BJ (cell line): Measurements from ENCODE around the gene LIMA1. TPM values are rescaled to one million over a fixed set of nuclear protein-coding genes. Genes with fewer than 3 reads are reported as not detected.

ENCODE experiments used
- CTCF ChIA-PET: fragments of 350-600 bp; formaldehyde crosslinking; extraction: SDS; loops from one replicate; lab custom pipeline; 2021; ENCODE audit warnings: antibody characterized with exemption, inconsistent platforms; lab: Yijun Ruan, JAX
- POLR2A ChIA-PET: fragments of 300-600 bp; sonication (Branson Sonifier 250); formaldehyde crosslinking; extraction: SDS; loops from one replicate; lab custom pipeline; 2021; ENCODE audit warnings: antibody characterized with exemption; lab: Charles Lee
- DNase-seq: peaks from one replicate; pipeline ENCODE4 v3.0.0-alpha.2; 2011; ENCODE audit warnings: low read depth
- H3K27me3 ChIP-seq: 2 replicates; pipeline ENCODE4 v1.6.0; 2011; ENCODE audit warnings: low read length; ENCODE audit not compliant: control insufficient read depth, insufficient read depth
- H3K36me3 ChIP-seq: 2 replicates; pipeline ENCODE4 v1.5.1; 2011; ENCODE audit warnings: low read length; ENCODE audit not compliant: control insufficient read depth, insufficient read depth
- H3K4me3 ChIP-seq: 2 replicates; pipeline ENCODE4 v1.5.1; 2011; ENCODE audit warnings: low read depth, mild to moderate bottlenecking, control low read depth, low read length
- polyA plus RNA-seq: library from polyadenylated mRNA; depleted of rRNA; stranded (reverse); fragments of >200 nt; gene quantifications from 2 replicates; pipeline ENCODE4 v1.2.3, GENCODE V29; 2011
- TF ChIP-seq, protein P1 (sequence below): IDR thresholded peaks from 2 replicates; pipeline ENCODE4 v1.5.1; 2011; ENCODE audit warnings: low read depth, mild to moderate bottlenecking, control low read depth, inconsistent platforms, low read length, moderate library complexity; ENCODE audit not compliant: insufficient read depth

The LIMA1 gene
- polyA plus RNA-seq, 1 experiment = 368 TPM

DNA sequence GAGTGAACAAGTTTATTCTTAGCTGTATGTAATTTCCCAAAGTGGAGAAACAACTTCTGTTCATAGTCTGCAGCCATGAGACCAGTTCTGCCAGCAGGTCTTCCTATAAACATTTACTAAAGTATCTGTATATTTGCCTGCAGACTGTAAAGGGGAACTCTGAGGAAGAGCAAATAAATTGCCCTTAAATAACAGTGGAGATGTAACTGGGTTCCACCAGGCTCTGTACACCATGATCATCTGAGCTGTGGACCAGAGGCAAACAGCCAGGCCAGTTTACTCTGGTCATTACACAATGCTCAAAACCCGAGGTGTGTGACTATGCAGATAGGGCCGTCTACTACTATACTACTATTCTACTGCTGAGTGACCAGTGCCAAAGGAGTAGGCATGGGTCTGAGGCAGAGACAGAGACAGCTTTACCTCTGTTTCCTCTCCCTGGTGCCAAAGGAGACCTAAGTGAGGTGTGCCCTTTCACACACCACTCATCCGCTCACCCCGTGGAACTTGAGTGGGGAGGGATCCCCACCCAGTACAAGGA lies 95.0 kb downstream of the LIMA1 start:
- ChIA-PET POLR2A (interaction anchor here (0.8 kb wide), 1 partner anchor 13 kb away, joined by 6 read pairs; no protein-coding TSS in a partner anchor), CTCF (interaction anchor here (0.6 to 4.0 kb wide), 7 partner anchors 9 to 221 kb away, joined by 3 to 21 read pairs (median 4); partner anchors contain the start of gene COX14)
- TF ChIP-seq, protein P1, sequence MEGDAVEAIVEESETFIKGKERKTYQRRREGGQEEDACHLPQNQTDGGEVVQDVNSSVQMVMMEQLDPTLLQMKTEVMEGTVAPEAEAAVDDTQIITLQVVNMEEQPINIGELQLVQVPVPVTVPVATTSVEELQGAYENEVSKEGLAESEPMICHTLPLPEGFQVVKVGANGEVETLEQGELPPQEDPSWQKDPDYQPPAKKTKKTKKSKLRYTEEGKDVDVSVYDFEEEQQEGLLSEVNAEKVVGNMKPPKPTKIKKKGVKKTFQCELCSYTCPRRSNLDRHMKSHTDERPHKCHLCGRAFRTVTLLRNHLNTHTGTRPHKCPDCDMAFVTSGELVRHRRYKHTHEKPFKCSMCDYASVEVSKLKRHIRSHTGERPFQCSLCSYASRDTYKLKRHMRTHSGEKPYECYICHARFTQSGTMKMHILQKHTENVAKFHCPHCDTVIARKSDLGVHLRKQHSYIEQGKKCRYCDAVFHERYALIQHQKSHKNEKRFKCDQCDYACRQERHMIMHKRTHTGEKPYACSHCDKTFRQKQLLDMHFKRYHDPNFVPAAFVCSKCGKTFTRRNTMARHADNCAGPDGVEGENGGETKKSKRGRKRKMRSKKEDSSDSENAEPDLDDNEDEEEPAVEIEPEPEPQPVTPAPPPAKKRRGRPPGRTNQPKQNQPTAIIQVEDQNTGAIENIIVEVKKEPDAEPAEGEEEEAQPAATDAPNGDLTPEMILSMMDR = no peak
- DNase-seq = no peak
- Histone ChIP-seq H3K27me3 (no peaks in the 10 kb centered on the region), H3K4me3 (no peak overlapping the region), H3K36me3 (peaks cover 23% of the 10 kb centered on the region)

DNA sequence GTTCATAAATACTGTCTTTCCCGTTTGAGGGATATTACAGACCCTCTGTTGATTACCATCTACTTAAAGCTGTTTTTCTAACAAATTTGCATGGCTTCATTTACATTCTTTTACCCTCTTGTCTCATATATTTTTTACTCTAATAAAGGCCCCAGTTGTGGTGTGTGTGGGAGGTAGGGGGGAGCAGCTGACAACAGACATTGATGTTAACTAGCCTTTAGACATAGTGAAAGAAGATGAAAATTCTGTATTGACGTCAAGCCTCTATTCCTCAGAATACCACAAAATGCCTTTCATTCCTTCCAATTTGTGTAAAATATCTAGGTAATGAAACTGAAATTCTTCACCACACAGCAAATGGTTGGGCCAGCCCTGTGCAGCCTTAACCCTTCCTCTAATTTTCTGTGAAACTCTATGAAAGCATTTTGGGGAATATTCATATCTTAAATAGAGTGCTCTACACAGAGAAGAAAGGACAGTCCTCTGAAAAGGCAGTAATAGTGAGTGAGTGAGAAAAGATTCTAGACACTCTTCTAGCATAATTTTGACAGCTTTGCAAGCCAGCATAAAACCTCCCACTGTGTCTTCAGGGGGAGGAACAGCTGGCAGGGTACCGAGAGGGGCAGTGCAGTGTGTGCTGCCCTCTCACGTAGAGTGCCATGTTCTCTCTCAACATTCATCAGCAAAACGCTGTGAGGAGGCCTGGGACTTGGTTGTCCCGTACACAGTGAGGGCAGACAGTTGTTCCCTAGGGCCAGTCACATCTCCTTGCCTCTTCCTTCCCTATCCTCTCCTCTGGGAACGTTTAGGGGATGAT lies 96.0 kb downstream of the LIMA1 start:
- peak; percentile 94 for DNase-seq
- Histone ChIP-seq H3K4me3 (no peak overlapping the region), H3K36me3 (peaks cover 23% of the 10 kb centered on the region), H3K27me3 (no peaks in the 10 kb centered on the region)
- POLR2A ChIA-PET = interaction anchor here (0.6 to 0.9 kb wide), 3 partner anchors 13 to 56 kb away, joined by 3 to 9 read pairs (median 6); no protein-coding TSS in a partner anchor
- TF ChIP-seq, protein P1 = no peak
- CTCF ChIA-PET = interaction anchor here (0.7 to 4.0 kb wide), 6 partner anchors 11 to 220 kb away, joined by 3 to 21 read pairs (median 6); partner anchors contain the start of gene COX14

DNA sequence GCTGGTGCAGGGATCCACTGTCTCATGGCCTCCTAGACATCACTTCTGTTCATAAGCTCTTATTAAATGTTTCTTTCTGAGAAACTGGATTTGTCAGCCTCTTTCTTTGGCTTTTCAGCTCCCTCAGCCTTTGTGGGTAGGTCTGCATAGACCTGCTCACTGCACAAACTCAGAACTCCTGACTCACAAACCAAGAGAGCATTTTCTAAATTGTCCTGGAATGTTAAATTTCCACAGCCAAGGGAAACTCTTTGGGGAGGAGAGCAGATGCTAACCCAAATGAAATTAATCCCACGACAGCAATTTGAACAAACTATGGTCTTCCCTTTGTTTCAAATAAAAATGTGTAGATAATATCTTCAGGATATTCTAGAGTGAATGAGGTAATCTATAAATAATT lies 96.6 kb downstream of the LIMA1 start:
- DNase-seq = peak; percentile 54
- Histone ChIP-seq H3K36me3 (peaks cover 26% of the 10 kb centered on the region), H3K27me3 (no peaks in the 10 kb centered on the region), H3K4me3 (no peak overlapping the region)
- ChIA-PET POLR2A (interaction anchor here (0.9 to 1.2 kb wide), 2 partner anchors 14 to 75 kb away, joined by 4 to 9 read pairs; partner anchors contain the start of gene COX14), CTCF (interaction anchor here (0.5 to 4.0 kb wide), 6 partner anchors 10 to 220 kb away, joined by 3 to 21 read pairs (median 5); partner anchors contain the start of gene COX14)
- TF ChIP-seq, protein P1 = no peak

DNA sequence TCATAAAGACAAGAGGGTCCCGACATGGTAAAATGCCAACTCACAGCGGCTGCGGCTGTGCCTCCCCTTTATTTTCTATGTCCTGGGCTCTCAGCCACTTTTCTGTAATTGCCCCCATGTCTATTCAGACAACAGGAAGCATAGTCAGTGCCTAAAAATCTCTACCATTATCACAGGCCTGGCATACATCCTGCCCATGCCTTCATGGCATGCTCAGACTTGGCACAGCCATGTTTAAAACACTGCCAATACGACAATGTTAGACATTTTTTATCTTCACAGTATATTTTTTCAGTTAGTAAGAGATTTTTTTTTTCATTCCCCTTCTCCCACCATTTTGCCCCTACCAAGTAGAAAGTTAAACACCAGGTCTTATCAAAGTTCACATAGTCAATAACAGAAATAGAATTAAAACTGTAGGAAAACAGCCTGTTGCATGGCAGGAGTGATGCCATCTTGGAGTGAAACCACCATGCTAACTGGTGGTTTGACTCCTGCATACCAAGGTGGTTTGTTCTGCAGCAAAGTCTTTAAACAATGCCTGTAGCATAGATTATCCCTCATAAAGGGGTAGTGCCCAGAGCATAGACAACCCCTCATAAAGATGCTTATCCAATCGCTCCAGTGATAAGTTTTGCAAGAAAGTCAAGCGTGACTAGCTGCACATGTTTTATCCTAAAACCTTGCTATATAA lies 97.2 kb downstream of the LIMA1 start:
- TF ChIP-seq, protein P1 = no peak
- DNase-seq = no peak
- Histone ChIP-seq H3K36me3 (peaks cover 25% of the 10 kb centered on the region), H3K4me3 (no peak overlapping the region), H3K27me3 (no peaks in the 10 kb centered on the region)
- ChIA-PET POLR2A (interaction anchor here (0.6 to 1.2 kb wide), 4 partner anchors 14 to 74 kb away, joined by 3 to 9 read pairs (median 4); partner anchors contain the start of gene COX14), CTCF (interaction anchor here (0.5 to 4.0 kb wide), 7 partner anchors 10 to 219 kb away, joined by 3 to 21 read pairs (median 4); partner anchors contain the start of gene COX14)
